NCI-H2029 (cell line): ENCODE results near the gene DLST.
A peak's percentile ranks its signal among the peaks of the same experiment; 100 is the strongest.

ENCODE experiments used
- DNase-seq: peaks from one replicate; lab custom pipeline; 2025; lab: John Stamatoyannopoulos, UW

Gene DLST

DNA sequence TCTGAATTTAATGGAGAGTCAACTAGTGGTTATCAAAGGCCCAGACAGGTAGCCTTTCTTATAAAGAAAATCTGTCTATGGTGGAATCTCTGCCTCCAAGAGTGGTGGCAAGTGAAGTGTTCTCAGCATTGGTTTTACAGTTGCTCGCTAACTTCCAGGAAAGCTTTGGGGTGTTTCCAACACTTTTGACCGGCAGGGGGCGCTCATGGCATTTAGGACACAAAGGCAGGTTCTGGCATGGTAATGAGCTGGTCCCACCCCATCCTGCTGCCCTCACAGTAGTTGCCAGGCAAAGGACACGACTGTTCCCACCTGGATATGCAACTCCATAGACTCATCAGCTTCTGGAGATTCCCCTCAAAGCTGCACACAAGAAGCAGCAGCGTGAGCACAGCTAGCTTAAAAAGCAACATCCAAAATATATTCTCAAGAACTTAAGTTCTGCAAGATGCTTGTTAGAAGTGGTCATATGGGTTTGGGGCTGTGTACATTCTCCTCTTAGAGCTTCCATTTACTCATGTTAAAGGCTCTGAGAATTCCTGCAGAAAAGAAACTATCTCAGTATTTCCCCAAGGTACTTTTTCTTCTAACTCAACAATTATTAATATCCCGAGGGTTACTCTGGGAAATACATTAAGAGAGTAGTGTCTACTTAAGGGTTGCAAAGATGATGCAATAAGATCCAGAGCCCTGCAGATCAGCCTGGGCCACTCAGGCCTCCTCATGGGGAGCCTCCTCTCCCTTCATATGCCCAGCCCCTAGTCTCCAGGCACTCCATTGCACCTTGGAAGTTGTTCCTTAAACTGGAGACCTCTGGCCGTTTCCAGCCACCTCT lies 20.6 kb upstream of the DLST start:
- peak; percentile 41 for DNase-seq

DNA sequence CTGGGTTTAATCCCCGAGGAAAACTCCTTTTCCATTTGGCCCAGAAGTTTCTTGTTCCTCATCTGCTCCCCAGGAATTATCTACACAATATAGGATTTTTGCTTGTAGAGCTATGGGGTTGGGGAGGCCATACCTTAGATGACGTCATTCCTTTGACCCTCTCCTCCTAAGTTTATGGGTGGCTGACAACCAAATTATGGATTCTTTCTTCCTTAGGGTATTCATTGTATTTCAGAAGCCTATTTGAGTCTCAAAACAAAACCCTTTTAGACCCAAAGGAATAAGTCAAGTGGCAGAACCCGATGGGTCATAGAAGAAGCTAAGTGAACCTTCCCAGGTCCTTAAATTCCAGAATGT lies 20.0 kb upstream of the DLST start:
- no peak for DNase-seq

DNA sequence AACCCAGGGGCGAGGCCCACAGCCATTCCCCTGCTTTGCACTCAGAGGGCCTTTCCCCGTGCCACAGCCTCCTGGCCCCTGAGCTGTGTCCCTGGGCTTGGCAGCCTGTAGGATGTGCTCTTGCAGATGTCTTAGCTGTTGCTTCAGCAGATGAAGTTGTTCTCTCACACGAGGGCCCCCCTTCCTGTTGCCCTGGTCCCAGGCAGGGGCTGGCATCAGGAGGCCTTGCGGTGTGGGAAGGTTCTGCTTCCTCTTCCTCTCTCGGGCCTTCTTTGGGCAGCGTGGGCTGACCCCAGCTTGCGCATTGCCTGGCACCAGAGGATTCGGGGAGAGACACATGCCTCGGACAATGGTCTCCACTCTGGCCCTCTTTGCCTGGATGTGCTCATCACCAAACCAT lies 18.4 kb upstream of the DLST start:
- DNase-seq = no peak

DNA sequence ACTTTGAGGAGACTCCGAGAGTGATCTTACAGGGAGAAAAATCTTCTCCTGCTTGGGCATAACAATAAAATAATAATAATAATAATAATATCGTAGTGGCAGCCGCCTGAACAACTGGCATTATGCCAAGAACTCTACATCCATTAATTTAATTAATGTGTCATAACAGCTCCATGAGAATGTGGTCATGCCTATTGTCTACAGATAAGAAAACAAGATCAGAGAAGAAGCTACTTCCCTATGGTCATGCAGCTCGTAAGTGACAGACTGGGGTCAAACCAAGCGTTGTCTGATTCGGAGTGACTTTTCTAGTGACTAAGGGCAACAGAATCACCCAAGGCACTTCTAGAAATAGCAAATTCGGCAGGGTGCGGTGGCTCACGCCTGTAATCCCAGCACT lies 17.5 kb upstream of the DLST start:
- DNase-seq = no peak

DNA sequence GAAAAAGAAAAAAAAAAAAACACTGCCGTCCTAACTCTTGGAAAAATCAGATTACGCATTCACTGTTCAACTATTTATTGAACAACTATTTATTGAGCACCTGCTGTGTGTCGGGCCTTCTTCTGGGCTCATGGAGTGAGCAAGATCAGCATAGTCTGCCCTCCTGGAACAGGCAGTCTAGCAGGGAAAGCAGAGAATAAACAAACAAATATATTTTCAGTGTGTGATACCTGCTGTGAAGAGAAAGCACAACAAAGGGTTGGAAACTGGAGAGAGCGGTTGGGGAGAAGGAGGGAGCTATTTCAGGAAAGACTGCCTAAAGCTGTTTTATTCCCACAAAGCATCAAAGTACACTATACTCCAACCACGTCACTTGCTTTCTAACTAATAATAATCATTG lies 16.6 kb upstream of the DLST start:
- no peak for DNase-seq

DNA sequence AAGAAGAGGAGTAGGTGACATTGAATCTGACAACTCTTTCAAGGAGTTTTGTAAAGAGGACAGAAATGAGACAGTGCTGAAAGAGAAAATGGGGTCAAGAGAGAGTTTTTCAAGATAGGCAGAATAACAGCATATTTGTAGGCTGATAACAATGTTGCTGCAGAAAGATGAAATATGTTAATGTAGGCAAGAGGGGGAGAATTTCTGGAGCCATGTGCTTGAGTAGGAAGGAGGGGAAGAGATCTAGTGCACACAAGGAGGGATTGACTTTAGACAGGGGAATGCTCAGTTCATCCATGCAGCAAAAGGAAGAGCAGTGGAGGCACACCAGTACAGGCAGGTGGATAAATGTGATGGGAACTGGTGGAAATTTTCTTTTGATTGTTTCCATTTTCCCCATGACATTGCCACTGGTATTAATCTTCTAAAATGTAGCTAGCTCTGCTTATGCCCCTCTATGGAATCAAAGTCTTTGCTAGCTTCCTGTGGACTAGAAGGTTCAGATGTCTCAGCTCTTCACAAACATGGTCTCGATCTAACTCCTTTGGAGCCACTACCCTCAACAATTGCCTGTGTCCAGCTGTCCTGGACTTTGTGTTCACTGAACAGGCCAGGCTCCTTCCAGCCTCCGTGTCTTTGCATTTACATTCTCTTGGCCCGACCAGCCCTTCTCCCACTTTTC lies 14.9 kb upstream of the DLST start:
- no peak for DNase-seq

DNA sequence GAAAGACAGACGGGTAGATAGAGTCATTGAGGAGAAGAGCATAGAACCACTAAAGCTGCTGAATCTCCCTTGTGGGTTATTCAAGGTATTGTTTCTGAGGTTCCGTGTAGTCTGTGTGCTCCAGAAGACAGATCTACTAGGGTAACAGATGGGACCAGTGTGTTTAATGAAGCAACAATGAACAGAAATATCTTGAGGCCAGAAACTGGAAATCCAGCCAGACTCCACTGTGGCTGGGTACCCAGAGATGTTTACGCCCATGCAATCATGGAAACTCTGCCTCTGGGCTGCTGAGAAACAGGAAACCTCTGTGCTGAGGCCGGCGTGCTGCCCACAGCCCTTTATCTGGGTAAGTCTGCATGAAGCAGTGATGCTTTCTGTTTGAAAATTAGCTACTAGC lies 14.0 kb upstream of the DLST start:
- no peak for DNase-seq

DNA sequence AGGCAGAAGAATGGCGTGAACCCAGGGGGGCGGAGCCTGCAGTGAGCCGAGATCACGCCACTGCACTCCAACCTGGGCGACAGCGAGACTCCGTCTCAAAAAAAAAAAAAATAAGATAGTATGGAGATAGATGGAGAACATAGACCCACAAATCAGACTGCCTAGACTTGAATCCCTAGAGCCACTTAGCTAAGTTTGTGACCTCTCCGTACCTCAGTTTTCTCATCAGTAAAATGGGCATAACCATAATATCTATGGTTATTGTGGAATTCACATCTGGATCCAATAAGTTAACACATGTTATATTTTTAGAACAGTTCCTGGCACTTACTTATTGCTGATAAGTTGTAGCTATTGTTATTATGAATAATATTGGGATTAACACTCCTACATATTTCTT lies 13.0 kb upstream of the DLST start:
- DNase-seq = no peak

DNA sequence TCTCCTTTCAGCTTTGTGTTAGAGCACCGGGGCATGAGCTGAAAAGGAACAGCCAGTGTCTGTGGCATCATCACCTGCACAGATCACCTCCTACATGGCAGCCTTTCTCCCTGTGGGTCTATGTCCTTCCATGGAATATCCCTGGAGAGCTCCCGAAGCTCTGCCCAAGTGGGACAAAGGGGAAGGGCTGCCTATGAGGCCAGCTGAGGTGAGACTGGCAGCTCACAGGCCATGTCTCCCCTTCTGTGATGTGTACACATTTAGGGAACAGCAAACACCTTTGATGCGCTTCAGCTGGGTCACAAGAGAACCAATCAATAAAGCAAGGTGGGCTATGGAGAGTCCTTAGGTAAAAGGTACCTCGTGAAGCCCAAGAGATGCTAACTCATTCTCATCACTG lies 9.9 kb upstream of the DLST start:
- DNase-seq = no peak

DNA sequence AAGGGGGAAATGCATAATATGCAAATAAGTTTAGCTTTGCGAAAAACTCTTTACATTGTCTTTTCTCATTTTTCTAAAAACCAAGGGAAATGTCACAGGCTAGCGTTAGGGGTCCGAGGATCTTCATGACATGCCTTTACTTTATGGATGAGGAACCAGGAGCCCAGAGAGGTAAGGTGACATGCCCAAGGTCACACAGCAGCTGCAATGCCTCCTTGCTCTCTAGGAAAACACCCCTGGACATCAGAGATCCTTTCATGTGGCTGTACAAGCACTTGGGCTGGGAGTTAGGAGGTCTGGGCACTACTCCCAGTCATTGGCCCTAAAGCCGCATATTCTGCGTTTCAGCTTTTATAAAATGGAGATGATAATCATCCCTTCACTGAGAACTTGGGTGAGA lies 6.5 kb upstream of the DLST start:
- no peak for DNase-seq

DNA sequence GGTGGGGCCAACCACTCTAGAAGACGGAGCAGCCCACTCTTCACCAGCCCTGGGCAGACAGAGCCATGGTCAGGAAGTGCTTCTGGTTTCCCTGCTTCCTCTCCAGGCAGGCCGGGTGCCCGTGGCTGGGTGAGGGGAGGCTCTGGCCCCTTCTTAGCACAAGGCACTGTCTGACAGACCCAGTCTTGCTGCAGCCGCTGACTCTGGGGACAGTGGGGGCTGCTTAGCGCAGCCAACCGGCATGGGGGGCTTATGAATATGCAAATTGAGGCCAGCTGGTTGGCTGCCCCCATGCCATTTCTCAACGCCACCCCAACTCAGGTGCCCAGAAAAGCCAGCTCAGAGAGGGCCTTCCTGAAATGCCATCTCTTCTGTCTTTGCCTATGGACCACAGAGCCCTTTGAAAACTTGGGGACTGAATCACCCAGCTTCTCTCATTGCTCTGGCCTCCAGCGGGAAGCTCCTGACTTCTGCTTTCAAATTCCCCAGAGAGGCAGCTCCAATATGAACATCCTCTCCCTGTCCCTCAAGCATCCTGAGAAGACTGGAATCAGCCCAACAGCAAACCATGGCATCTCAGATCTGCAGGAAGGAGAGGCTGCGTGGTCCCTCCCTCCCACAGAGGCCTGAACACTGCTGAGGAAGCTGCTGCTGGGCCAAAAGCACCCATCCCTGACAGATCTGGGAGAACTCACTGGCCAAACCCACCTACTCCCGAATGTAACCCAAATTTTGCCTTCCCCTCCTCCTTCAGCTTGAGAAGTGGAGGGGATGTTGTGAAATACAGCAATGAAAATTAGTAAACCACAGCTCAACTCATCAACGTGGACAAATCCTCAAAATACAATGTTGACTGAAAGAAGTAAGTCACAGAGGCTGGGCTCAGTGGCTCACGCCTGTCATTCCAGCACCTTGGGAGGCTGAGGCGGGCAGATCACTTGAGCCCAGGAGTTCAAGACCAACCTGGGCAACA lies 5.5 kb upstream of the DLST start, which contains the start of gene PROX2:
Gene PROX2 (minus strand): TSS at position 205 of the 973 bp plus-strand sequence. CDS start 12,311 bp downstream, outside the sequence.
- DNase-seq = no peak

DNA sequence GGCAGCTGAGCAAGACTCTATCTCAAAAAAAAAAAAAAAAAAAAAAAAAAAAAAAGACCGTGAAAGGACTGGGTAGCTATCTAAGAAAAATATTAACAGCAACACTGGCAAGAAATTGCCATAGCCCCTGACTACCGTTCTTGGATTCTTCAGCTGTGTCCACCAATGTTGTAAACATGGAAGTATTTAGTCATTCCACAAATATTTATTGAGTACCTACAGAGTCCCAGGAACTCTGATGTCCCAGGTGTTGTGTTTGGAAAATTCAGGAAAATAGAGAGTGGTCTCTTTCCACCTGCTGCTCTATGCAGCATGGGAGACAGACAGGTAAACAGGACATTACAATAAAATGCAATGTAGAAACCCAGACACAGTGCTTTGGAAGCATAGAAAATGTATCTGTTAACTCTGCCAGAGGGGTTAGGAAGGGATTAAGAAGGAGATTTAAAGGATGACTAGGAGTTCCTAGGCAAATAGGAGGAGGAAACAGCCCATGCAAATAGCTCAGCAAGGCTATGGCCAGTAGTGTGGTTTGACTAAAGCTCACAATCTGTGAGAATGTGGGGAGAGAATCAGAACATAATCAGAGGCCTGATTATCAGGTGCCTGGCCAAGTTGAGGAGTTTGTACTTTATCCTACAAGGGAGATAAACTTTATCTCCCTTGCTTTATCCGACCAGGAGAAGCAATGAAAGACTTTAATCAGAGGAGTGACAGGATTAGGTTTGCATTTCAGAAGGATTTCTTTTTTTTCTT lies 2.1 kb upstream of the DLST start:
- no peak for DNase-seq

DNA sequence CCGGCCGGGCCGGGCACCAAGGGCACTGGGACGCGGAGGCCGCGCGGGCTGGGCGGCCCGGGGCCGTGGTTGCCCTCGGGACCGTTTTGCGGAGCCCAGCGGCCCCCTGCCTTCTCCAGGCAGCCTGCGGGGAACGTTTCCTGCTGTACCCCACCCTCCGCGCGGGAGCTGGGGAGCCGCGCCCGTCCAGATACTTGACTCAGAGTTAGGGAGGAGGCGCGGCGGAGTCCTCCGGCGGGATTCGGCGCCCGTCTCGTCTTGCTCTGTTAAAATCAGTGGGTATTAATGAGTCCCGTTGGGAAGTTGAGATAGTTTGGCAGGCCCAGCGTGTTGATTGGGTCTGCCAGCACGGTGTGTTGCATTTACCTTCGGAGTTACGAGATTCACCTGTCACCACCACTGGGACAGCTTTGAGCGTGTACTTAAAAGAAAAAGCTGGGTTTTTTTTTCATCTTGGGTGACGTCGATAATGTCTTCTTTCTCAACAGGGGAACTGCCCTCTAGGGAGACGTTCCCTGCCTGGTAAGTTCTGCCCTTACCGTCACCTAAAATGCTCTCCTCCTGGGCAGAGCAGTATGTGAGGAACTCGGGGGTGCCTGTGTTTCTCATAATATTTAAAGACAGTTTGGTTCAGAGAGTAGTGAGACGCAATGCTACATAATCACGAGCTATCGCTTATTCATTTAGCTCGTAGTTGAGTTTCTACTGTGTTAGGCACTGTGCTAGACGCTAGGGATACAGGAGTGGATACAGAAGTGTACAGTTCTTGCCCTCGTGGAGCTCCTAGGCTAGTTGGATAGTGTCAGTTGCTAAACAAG lies 596 bp downstream of the DLST start:
- no peak for DNase-seq

DNA sequence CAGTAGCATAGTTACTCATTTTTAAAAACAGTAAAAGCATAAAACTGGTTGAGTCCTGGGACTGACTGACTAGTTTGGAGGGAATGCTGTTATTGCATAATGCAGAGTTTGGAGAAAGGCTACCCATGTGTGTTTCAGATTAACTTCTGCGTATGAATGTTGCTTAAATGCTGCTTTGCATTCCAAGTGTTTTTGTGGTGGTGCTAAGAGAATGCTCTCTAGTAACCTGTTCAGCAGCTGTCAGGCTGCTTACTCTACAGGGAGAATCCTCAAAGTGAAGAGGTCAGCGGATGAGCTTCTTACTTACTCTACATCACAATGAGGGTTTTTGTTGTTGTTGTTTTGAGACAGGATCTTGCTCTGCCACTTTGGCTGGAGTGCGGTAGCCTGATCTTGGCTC lies 4.3 kb downstream of the DLST start:
- no peak for DNase-seq

DNA sequence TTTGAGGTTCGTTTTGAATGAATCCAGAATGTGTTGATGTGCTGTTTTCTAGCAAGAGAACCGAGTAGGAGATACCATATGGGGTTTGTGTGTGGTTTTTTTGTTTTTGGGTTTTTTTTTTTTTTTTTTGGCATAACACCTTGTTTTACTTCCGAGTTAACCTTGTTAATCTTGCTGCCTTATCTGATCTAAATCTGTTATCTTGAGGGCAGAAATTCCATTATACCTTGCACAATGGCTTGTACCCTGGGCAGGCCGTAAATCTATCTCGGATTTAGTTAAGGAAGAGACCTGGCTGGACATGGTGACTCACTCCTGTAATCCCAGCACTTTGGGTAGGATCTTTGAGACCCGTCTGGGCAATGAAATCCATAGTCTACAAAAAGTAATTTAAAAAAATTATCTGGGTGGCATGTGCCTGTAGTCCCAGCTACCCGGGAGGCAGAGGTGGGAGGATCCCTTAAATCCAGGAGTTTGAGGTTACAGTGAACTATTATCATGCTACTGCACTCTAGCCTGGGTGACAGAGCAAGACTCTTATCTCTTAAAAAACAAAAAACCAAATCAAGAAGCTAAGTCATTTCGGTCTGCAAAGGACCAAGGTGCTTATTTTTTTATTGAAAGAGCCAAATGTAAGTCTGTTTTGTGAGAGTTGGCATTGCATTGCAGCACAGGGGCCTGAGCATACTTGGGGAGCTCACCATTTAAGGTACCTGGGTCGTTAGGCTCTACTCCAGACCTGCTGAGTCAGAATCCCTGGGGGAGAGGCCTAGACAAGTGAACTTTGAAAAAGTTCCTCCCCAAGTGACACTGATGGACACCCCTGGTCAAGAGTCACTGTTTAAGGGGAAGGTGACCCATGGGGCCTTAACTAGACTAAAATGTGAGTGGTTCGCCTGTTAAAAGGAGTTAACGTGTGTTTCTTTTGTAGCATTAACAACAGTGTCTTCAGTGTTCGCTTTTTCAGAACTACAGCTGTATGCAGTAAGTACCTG lies 6.7 kb downstream of the DLST start:
- DNase-seq = no peak

DNA sequence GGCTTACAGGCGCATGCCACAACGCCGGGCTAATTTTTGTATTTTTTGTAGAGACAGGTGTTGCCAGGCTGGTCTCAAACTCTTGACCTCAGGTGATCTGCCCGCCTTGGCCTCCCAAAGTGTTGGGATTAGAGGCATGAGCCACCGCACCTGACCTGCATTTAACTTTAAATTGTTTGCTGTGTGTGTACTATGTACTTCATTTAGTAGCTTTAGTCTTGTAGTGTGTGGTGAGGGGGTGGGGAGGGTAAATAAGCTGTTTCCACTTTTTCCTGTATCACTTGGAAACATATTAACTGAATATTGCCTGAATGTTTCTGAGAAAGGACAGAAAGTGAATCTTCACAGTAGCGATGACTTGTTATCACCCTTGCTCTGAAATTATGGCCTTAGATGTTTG lies 8.5 kb downstream of the DLST start:
- no peak for DNase-seq

DNA sequence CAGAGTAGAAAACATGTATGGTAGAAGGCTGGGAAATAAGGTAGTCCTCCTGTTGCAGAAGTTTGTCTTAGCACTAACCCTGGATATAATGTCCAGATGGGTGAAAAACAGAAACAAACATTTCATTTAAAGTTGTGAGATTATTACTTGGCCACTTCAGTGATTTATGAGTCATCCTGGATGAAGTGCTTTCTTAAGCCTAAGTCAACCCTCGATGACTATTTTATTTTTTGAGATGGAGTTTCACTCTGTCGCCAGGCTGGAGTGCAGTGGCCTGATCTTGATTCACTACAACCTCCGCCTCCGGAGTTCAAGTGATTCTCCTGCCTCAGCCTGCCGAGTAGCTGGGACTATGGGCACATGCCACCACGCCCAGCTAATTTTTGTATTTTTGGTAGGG lies 10.2 kb downstream of the DLST start:
- no peak for DNase-seq

DNA sequence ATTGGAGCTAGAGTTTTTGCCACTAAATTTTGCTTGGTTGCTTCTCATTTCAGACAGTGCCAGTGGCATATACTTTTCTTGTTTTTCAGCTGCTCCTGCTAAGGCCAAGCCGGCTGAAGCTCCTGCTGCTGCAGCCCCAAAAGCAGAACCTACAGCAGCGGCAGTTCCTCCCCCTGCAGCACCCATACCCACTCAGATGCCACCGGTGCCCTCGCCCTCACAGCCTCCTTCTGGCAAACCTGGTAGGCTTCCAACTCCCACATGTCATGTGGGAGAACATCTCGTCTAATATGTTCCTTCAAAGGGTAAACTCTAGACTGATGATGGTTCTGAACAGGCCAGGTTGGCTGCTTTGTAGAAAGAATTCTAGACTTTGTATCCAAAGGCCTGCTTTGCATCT lies 11.0 kb downstream of the DLST start:
- no peak for DNase-seq

DNA sequence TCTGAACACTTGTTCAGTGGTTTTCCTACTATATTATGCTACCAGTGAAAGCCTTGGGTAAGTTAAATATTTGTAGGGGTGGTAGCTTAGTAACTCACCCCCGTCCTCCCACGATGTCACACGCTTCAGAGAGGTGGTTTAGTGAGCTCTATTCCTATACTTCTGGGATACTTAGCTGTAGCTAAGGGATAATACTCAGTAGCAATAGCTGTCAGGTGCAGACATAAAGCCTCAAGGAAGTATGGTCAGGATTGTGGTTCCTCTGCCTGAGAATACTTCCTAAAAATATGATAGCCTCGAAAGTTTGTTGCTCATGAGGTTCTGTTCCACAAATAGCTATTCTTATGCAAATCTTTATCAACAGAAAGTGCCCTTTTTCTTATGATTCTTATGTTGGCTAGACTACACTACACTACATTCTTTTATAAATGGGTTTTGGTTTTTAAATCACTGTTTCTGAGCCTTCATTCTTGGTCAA lies 11.9 kb downstream of the DLST start:
- DNase-seq = no peak

DNA sequence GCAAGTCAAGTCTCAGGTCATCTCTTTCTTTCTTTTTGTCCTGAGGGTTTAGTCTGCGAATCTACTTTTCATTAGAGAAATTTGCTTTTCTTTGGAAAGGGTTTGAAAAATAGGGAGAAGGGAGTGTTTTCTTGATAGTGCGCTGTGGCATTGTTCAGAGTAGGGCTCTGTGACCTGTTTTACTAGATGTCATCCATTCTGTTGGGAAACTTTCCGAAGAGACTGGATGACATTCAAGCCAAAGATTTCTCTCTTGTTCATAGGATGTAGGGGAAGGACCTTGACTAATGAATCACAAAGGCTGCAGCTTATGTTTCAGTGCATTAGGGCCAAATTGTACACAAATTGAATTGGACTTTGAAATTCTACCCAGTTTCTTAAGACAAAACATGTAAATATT lies 14.7 kb downstream of the DLST start:
- DNase-seq = no peak
